NCI-H2227 (cell line): ENCODE results near the gene TMEM86B.
"Not testable (repeated sequence)": the region's sequence is repeated elsewhere in the genome, so short reads cannot be mapped to it uniquely, and the experiment has no call there.

Experiments used
- DNase-seq: peaks from one replicate; lab custom pipeline; 2025; ENCODE audit not compliant: unreplicated experiment; lab: John Stamatoyannopoulos, UW

Gene TMEM86B

GRCh38 chr19:55242517-55242916 is 14.0 kb upstream of the TMEM86B start:
- DNase-seq: no peak

GRCh38 chr19:55241935-55242464 is 13.4 kb upstream of the TMEM86B start:
- no peak for DNase-seq

- DNase-seq: no peak
Observed at GRCh38 chr19:55241143-55241934, 12.8 kb upstream of the TMEM86B start.

- DNase-seq: no peak
Observed at GRCh38 chr19:55240713-55241020, 12.1 kb upstream of the TMEM86B start.

GRCh38 chr19:55239004-55239403 is 10.4 kb upstream of the TMEM86B start:
- no peak for DNase-seq

- DNase-seq: no peak
Observed at GRCh38 chr19:55238030-55238429, 9.5 kb upstream of the TMEM86B start.

- DNase-seq: no peak
Observed at GRCh38 chr19:55232986-55233385, 4.4 kb upstream of the TMEM86B start.

GRCh38 chr19:55232286-55232602 is 3.7 kb upstream of the TMEM86B start:
- DNase-seq: no peak

- no peak for DNase-seq
Observed at GRCh38 chr19:55231391-55232285, 3.1 kb upstream of the TMEM86B start.

GRCh38 chr19:55230780-55231179 is 2.2 kb upstream of the TMEM86B start:
- DNase-seq: no peak

GRCh38 chr19:55230329-55230728 is 1.8 kb upstream of the TMEM86B start:
- no peak for DNase-seq

- DNase-seq: no peak
Observed at GRCh38 chr19:55229789-55230182, 1.2 kb upstream of the TMEM86B start.

- DNase-seq: no peak
Observed at GRCh38 chr19:55229145-55229788, 704 bp upstream of the TMEM86B start.

- no peak for DNase-seq
Observed at GRCh38 chr19:55228015-55228391, 560 bp downstream of the TMEM86B start.

- DNase-seq: no peak
Observed at GRCh38 chr19:55227241-55228014, 1.1 kb downstream of the TMEM86B start.

GRCh38 chr19:55226788-55227187 is 1.8 kb downstream of the TMEM86B start:
- DNase-seq: no peak

- DNase-seq: no peak
Observed at GRCh38 chr19:55226273-55226672, 2.3 kb downstream of the TMEM86B start.

GRCh38 chr19:55225415-55225958 is 3.1 kb downstream of the TMEM86B start:
- DNase-seq: no peak

- not testable (repeated sequence) for DNase-seq
Observed at GRCh38 chr19:55224679-55225414, 3.7 kb downstream of the TMEM86B start.

- DNase-seq: no peak
Observed at GRCh38 chr19:55224038-55224665, 4.4 kb downstream of the TMEM86B start.
